Chondrocyte (in vitro differentiated cells): ENCODE measurements around the gene FHIT. TPM values are rescaled to one million over a fixed set of nuclear protein-coding genes. Genes with fewer than 3 reads are reported as not detected.

Experiments
- DNase-seq: peaks from one replicate; pipeline ENCODE4 v3.0.0; 2021; ENCODE audit warnings: mixed read lengths, low spot score
- H3K27ac Mint-ChIP-seq: one replicate; pipeline ENCODE4 v1.8.0; 2021; ENCODE audit warnings: mild to moderate bottlenecking, moderate library complexity, mixed read lengths; ENCODE audit not compliant: unreplicated experiment
- H3K27me3 Mint-ChIP-seq: 2 replicates; pipeline ENCODE4 v1.8.0; 2021; ENCODE audit warnings: low read depth, mixed read lengths
- H3K36me3 Mint-ChIP-seq: 2 replicates; pipeline ENCODE4 v1.8.0; 2021; ENCODE audit warnings: low read depth, mixed read lengths
- H3K4me1 Mint-ChIP-seq: 2 replicates; pipeline ENCODE4 v1.8.0; 2021; ENCODE audit warnings: low read depth, mild to moderate bottlenecking, mixed read lengths
- H3K4me3 Mint-ChIP-seq: one replicate; pipeline ENCODE4 v1.8.0; 2021; ENCODE audit warnings: mild to moderate bottlenecking, moderate library complexity, mixed read lengths; ENCODE audit not compliant: unreplicated experiment
- H3K9me3 Mint-ChIP-seq: 2 replicates; pipeline ENCODE4 v1.8.0; 2021; ENCODE audit warnings: low read depth, mixed read lengths
- CTCF ChIP-seq: fragments of 200-600 bp; sonication (generic); IDR thresholded peaks from 2 replicates; pipeline ENCODE4 v1.5.0; 2021; ENCODE audit warnings: antibody characterized with exemption, mild to moderate bottlenecking, moderate library complexity
- total RNA-seq: library from RNA; stranded (reverse); gene quantifications from 3 replicates; pipeline ENCODE4 v1.2.1, GENCODE V29; 2021

The FHIT gene
- total RNA-seq, 1 donor from 2014 or later, result 3.8 TPM

- H3K4me3 Mint-ChIP-seq, result no peak overlapping the region
- H3K27me3 Mint-ChIP-seq, result no peaks in the 10 kb centered on the region
- no peak for TF ChIP-seq CTCF
- H3K4me1 Mint-ChIP-seq, result peaks cover 11% of the 10 kb centered on the region
- no peak overlapping the region for H3K27ac Mint-ChIP-seq
- no peaks in the 10 kb centered on the region for H3K9me3 Mint-ChIP-seq
- DNase-seq, result no peak
- H3K36me3 Mint-ChIP-seq, result no peaks in the 10 kb centered on the region
Observed at GRCh38 chr3:60277361-60277800, 973.9 kb downstream of the FHIT start.

- Mint-ChIP-seq H3K27ac (no peak overlapping the region), H3K9me3 (no peaks in the 10 kb centered on the region), H3K36me3 (no peaks in the 10 kb centered on the region), H3K27me3 (no peaks in the 10 kb centered on the region), H3K4me3 (no peak overlapping the region), H3K4me1 (peaks cover 11% of the 10 kb centered on the region)
- no peak for TF ChIP-seq CTCF
- DNase-seq, result no peak
Observed at GRCh38 chr3:60276615-60277014, 974.6 kb downstream of the FHIT start.

GRCh38 chr3:60274646-60275045 lies 976.6 kb downstream of the FHIT start:
- no peak for DNase-seq
- no peak for TF ChIP-seq CTCF
- H3K9me3 Mint-ChIP-seq, result no peaks in the 10 kb centered on the region
- no peaks in the 10 kb centered on the region for H3K36me3 Mint-ChIP-seq
- H3K27ac Mint-ChIP-seq, result no peak overlapping the region
- no peaks in the 10 kb centered on the region for H3K27me3 Mint-ChIP-seq
- H3K4me3 Mint-ChIP-seq, result no peak overlapping the region
- H3K4me1 Mint-ChIP-seq, result peaks cover 12% of the 10 kb centered on the region

GRCh38 chr3:60274098-60274497 lies 977.2 kb downstream of the FHIT start:
- H3K27me3 Mint-ChIP-seq, result no peaks in the 10 kb centered on the region
- H3K4me1 Mint-ChIP-seq, result peaks cover 17% of the 10 kb centered on the region
- H3K4me3 Mint-ChIP-seq, result no peak overlapping the region
- H3K9me3 Mint-ChIP-seq, result no peaks in the 10 kb centered on the region
- no peak for DNase-seq
- TF ChIP-seq CTCF, result no peak
- H3K27ac Mint-ChIP-seq, result no peak overlapping the region
- no peaks in the 10 kb centered on the region for H3K36me3 Mint-ChIP-seq

- Mint-ChIP-seq H3K4me1 (peaks cover 12% of the 10 kb centered on the region), H3K4me3 (no peak overlapping the region), H3K36me3 (no peaks in the 10 kb centered on the region), H3K9me3 (no peaks in the 10 kb centered on the region), H3K27me3 (no peaks in the 10 kb centered on the region), H3K27ac (no peak overlapping the region)
- DNase-seq, result no peak
- TF ChIP-seq CTCF, result no peak
Observed at GRCh38 chr3:60269829-60270266, 981.4 kb downstream of the FHIT start.
